Stimulated activated CD4-positive, alpha-beta T cell treated with anti-CD3 and anti-CD28 coated beads, Interleukin-4, amount 100 ng/mL, for 48 hours (primary cell): ENCODE results near the gene CLTCL1.

Experiments
- DNase-seq, 2 donors: peaks; one replicate each; pipeline ENCODE4 v3.0.0-alpha.2; 2020; ENCODE audit warnings: low read depth in 2 of 2

The CLTCL1 gene

DNA sequence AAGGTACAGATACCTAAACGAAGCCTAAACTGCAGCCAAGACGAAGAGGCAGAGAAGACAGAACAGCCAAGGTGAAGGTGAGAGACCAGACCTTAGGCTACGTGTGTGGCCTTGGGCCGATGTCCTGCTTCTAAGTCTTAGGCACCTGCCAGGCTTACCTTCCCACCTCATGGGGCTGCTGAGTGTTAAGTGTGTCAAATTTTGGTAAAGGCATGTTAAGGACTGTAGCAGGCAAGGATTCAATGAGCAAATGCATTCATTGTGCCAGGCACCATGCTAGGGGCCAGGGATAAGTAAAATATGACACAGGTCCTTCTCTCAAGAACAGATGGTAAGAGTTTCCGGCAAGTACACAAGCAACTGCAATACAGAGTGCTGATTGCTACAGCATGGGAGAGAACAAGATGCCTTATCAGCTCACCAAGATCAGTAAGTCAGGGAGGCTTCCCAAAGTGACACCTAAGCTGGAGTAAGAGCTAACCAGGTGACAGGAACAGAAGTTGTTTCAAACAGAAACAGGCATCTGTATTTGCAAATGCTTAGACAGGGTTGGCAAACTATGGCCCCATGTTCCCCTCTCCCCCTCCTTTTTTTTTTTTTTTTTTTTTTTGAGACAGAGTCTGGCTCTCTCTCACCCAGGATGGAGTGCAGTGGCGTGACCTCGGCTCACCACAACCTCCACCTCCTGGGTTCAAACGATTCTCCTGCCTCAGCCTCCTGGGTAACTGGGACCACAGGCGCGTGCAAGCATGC is 46.7 kb downstream of the CLTCL1 start:
- no peak for DNase-seq

DNA sequence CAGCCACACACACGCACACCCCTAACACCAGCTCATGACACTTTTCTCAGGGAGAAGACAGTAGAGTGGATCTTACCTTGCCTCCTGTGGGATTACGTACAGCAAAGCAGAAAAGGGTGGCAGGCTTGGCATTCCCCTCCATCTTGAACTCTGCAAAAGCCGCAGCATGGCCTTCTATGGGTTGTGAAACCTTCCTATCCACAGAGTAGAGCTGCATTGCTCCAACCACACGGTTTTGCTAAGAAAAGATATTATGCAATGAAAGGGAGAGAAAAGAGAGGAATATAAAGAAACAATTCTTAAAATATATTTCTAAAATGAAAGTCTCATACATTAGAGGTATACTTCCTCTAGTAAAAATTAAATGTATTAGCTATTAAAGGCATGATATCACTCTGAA is 48.8 kb downstream of the CLTCL1 start:
- no peak for DNase-seq

DNA sequence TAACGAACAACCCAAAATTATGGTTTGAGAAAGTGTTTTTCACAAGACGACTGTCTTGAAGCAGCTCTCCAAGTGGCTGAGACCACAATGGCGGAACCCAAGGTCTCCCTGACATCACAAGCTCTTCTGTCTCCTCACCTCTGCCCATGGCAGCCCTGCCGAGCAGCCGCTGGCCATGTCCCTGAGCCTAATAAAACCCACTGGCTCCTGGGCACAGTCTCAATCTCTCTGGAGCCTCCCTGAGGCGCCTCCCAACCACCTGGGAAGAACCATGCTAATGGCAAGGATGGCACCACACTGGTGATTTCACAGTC is 50.0 kb downstream of the CLTCL1 start:
- no peak for DNase-seq

DNA sequence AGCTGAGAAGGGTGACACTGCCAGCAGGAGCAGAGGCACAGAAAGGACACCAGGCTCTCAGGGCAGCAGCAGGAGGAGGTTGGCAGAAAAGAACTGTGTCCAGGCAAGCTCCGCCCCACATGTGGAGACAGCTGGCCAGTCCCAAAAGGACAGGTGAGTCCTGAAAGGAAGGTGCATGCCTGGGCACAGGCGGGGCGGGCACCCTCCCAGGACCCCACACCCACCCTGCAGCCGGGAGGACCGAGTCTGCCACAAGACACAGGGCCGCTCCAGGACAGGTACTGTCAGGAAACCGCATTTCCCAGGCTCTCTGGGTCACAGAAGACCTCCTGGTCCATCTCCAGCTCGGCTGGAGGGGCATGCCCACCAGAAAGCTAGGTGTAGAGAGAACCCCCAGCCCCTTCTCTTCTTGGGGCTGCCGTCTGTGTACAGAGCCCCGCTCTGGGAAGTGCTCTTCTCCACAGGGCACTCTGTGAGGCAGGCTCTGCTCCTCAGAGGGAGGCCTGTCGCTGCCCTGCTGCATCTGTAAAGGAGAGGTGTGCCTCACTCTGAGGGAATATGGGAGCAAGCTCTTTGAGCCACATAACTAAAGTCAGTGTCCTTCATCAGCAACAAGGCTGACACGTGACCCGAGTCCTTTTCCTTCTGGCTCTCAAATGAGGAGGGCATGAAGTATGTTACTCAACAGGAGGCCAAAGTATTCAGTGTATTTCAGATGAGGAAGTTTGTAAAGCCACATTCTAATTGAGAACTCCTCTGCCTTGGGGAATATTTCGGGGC is 50.5 kb downstream of the CLTCL1 start:
- no peak for DNase-seq

DNA sequence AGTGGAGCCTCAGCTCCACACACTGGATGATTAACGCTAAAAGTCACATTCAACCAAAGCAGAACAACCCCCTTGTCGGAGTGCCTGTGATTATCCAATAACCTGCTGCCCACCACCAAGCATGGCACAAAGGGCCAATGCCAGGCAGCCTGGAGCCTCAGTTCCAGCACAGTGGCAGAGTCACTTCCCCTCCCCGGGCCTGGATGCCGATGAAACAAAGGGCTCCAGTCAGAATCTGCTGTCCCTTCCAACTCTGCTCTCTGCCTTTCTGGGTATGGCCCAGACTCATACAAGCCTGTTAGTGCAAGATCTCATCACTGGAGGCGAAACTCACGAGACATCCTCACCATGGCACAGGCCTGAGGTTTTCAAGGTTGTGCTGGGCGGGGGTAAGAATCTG is 52.1 kb downstream of the CLTCL1 start:
- DNase-seq: no peak

DNA sequence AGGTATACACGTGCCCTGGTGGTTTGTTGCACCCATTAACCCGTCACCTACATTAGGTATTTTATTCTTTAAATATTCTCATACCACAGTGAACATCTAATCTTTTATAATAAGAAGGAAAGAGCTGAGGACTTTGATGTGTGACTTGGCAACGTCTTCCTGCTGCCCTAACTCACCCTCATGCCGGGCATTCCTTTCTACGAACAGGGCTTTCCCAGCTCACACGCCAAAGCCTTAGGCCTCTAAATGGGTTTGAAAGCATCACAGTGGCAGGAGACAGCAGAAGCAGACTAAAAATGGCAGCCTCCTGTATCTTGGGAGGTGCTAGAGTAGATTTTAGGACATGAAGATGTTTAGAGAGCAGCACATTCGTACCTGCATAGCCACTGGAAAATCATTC is 52.6 kb downstream of the CLTCL1 start:
- DNase-seq: no peak

DNA sequence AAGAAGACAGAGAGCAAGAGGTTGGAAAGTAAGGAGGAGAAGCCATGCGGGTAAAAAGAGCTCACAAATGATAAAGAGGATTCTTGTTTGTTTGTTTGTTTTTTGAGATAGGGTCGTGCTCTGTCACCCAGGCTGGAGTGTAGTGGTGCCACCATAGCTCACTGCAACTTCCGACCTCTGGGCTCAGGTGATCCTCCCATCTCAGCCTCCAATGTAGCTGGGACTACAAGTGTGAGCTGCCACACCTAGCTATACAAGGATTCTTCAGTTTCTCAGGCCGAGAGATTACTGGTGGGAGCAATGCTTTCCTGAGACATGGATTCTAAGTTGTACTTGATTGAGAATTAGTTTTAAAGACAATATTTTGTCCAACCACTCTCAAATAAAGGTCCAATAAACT is 55.6 kb downstream of the CLTCL1 start:
- DNase-seq: no peak

DNA sequence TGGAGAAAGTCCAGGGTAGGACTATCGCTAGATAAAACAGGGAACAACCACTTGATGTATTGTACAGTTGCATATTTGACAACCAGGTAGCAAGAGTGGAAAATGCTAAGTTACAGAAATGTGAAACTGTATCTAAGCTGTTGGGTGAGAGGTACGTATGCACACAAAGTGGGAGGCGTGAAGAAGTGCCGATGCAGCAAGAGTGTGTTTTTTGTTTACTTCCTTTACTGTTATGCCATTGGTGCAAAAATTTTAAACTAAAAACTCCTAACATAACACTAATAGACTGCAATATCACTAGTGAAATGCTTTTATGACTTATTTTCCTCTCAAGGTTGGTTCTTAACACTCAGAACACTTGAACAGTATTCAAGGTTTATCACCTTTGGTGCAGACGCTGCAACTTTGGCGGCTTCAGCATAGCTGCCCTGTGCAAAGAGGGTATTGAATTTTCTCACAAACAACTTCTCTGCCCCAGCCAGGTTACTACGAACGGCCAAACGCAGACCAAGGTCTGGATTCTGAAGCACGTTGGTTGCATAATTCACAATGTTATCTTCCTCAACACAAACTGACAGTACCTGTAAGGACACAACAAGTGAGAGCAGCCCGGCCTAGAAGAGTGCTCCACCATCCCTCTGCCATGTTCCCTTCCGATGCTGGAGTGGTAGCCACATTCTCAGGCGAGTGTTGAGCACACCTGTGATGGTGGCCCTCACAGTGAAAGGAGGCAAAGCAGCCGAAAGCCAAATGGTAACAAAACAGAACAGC is 57.2 kb downstream of the CLTCL1 start:
- DNase-seq: no peak

DNA sequence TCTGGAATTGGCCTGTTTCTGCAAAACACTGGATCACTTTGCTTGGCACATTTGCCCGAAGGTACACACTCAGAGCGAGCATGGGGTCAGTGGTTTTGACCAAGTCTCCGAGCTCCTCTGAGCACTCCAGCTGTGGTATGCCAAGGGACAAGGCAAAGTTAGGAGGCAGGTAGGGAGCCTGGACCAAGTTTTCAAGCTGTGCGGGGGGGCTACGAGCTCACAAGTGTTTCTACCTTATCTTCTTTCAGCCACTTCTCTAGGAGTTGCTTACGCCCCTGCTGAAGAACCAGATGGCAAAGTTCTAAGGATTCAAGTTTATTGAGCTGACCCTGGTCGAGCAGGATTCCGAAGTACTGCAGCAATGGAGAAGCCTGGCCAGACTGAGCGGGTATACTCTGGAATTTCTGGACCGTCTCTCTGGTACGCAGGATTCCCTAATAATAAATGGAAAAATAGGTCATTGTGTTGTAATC is 58.3 kb downstream of the CLTCL1 start:
- DNase-seq: no peak

DNA sequence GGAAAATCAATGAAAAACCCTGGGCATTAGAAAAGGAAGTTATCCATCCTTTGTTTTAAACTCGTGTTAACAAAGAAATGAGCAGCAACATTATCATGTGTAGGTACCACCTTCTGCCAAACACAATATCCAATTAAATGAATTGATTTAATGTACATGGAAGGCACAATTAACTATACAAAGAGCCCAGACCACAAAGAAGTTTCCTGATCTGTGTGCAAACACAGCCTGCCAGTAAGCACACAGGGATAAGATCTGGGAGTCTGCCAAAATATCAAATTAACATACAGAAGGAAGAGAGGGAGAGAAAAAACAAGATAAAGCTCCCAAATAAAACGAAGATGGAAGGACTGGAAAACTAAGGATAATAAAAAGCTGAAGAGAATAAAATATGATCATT is 58.9 kb downstream of the CLTCL1 start:
- no peak for DNase-seq

DNA sequence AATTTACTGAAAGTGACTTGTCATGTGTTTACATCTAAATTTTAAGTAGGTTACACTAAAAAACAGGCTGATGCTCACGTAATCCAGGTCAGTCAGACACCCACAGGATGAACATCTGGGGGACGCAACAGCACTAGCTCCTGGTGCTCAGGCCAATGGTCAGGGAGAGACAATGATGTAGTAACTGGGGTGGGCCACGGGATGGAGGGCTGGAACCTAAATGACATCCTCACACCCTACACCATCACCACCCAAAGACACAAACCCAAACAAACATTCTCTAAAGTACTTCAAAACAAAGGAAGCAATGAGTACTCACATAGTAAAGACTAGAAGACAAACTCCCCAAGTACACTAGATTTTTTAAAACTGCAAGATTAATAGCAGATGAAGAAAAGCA is 59.5 kb downstream of the CLTCL1 start:
- DNase-seq: no peak

DNA sequence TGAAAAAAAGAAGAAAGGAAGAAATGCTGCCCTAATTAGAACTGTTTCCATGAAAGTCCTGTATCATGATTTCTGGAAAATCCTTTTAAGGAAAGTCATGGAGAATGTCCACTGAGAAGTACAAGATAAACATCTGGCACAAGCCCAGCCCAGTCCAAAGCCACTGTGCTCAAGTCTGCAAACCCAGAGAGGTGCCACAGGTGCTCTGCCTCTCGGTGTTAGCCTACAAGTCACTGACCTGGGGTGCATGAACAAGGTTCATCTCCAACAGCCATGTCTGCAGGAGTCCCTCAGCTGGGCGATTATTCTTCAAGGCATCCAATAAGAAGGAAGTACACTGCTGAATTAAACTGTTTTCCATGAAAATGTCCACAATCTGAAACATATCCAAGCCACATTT is 61.9 kb downstream of the CLTCL1 start:
- no peak for DNase-seq

DNA sequence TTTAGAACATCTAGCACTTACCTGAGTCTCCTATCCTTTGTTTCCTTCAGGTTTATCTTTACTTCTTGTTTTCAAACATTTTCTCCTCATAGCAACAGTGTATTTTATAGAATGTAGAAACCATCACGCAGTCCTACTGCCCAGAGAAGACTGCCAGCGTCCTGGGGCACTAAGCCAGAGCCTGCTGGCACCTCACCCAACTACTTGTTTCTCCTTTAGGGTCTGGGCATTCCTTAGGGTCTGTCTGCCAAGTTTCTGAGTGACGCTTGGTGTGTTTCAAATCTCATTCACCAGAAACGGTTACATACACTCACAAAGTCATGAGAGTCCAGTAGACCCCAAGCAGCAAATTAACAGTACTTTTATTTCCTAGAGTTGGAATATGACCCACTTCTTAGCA is 63.3 kb downstream of the CLTCL1 start:
- no peak for DNase-seq

DNA sequence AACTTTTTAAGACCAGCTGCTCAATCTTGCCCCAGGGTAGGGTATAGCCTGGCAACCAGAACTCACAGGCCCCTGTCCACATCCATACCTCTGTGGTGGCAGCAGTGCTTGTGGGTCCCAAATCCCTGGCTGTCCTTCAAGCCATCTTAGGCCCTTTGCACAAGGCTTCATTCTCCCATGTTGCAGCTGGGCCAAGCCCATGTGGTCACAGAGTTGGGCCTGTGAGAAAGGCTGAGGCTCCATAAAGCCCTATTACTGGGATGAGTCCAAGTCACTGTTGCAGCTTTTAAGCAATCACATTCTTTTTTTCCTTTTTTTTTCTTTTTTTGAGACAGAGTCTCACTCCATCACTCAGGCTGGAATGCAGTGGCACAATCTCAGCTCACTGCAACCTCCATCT is 65.1 kb downstream of the CLTCL1 start:
- DNase-seq: no peak

DNA sequence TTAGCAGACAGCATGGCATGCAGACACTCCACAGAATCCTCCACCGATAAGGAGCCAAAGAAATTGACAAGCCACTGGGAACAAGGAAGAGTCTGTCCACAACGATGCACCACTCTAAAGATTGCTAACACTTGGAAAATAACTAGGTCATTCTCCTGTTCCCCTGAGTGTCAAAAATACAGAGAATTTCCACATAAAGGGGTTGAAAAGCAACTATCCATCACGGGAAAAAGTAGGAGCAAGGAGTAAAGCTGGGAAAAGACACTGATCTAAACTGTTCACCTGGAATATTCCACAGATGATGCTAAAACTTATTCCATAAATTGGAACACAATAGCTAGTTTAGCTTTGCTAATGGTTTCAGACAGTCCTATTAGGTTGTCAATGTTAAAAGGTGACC is 66.0 kb downstream of the CLTCL1 start:
- no peak for DNase-seq

DNA sequence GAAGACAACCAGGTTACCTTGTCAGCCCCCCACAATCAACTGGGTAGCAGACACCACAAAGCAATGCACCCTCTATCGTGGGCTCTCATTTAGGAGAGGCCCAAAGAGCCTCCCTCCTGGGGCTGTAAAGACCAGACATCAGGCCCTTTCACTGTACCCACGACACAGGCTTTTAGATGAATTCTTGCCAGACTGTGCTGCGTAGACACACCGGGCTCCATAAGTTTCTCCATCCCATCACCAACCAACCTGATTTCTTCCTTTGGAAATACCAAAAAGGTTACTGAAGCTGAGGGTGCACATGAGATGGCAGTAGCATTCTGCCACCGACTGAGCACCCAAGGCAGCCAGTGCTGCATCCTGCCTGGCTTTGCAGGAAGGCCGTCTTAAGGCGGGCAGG is 66.5 kb downstream of the CLTCL1 start:
- no peak for DNase-seq

DNA sequence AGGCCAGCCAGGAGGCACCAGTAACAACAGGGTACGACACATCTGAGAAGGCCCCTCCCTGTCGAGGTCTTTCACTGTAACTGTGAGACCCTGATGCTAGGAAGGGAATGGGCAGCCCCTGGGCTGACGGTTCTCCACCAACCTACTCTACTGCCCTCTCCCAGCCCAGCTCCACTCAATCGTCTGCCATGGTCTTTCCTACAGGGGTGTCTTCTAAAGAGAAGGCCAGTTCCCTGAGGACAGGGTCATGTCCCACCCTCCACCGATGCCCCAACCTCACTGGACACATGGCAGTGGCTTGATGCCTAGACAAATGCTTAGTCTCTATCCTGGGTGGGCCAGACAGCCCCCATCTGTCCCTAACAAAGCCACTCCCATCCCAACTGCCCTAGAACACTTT is 67.0 kb downstream of the CLTCL1 start:
- no peak for DNase-seq

DNA sequence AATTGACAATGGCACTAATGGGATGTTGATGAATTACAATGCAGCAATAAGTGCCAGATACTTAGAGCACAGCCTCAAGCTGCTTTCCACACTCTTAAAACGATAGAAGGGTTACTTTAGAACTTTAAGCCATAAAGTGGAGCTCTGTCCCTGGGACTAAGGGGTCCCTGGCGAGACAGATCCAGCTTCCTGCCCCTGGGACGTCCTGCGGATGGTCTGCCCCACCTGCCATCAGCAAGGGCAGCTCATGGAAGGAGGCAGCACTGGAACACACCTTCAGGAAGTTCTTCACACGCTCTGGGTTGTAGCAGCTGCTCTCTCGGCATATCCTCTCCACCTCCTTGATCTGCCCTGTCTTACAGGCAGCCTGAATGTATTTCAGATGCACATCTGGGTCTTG is 67.9 kb downstream of the CLTCL1 start:
- no peak for DNase-seq

DNA sequence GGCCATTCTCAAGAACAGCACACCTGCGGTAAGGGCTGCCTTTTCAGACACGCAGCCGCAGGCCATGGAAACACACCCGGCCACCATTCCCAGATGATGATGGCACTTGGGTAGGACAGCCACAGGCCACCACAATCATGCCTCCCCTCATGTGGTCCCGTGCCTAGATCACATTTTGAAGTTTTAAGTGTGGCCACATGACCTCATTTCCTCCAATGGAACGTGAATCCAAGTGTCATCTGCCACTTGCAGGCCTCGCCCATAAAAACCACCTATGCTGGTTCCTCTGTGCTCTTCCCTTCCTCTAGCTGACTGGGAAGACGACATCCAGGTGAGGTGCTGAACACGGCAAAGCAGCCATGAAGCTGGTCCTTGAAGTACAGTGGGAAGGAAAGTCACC is 68.4 kb downstream of the CLTCL1 start:
- DNase-seq: no peak

DNA sequence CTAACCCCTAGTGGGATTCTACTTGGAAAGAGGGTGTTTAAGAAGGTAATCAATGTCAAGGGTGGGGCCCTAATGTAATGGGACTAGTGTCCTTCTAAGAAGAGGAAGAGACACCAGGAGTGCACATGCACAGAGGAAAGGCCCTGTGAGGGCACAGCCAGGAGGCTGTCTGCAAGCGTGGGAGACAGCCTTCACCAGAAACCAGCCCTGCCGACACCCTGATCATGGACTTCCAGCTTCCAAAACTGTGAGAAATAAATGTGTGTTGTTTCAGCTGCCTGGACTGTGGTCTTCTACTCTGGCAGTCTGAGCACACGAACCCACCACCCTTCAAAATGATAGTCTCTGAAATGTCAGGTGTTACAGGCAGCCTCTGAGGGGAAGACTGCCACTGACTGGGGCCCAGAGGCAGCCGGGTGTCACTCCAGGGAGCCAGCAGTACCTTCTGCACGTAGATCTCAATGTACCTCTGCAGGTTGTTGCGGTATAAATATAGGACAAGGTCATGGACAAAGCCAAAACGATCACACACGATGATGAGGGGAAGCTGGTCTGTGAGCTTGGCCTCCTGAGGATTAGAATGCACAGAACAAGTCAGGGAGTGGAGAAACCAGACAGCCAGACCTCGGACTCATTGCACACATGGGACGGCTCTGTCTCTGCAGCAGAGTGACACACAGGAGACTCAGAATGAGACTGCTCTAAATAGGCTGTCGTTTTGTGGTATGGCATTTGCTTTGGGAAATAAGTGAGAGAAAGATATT is 69.1 kb downstream of the CLTCL1 start:
- no peak for DNase-seq

DNA sequence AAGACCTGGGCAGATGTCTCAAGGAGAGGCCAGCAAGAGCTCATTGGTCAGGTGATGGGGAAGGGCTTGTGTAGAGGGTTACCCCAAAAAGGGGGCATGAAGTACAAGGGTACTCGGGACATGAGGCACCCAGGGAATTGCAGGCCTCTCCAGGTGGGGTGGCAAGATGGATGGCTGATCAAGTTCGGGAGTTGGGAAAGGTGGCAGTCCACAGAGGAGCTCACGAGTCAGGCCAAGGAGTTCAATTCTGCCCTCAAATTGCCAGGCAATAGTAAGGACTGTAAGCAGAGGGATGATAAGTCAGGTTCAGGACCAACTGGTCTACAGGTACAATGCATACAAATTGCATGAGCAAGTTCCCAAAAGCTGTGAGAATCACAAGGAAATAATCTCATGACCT is 70.7 kb downstream of the CLTCL1 start:
- DNase-seq: no peak
